Subcutaneous adipose tissue (tissue), 4 donors: ENCODE data around the gene CXXC5. TPM values are rescaled to one million over a fixed set of nuclear protein-coding genes. Genes with fewer than 3 reads are reported as not detected.

ENCODE experiments used
- CTCF ChIP-seq: fragments of 450-650 bp; IDR thresholded peaks from one replicate; pipeline ENCODE4 v1.5.1; 2016; ENCODE audit warnings: low read depth, mild to moderate bottlenecking, control low read depth, antibody characterized with exemption, moderate library complexity
- total RNA-seq, 4 donors: library from RNA; depleted of rRNA; stranded (reverse); fragments of >200 nt; gene quantifications; one replicate each; pipeline ENCODE4 v1.1.0, GENCODE V29; 2016

The CXXC5 gene
- total RNA-seq, 4 donors from 2014 or later = 19.1 to 68.4 (median 45.7) TPM

- no peak for TF ChIP-seq CTCF
Measured at GRCh38 chr5:139636207-139636792, 11.8 kb upstream of the CXXC5 start.

GRCh38 chr5:139636975-139637408 is 11.2 kb upstream of the CXXC5 start:
- TF ChIP-seq CTCF = no peak

- TF ChIP-seq CTCF = no peak
Measured at GRCh38 chr5:139637438-139638089, 10.6 kb upstream of the CXXC5 start.

- TF ChIP-seq CTCF = no peak
Measured at GRCh38 chr5:139638090-139638735, 9.9 kb upstream of the CXXC5 start.

GRCh38 chr5:139638736-139639618 is 9.2 kb upstream of the CXXC5 start:
- TF ChIP-seq CTCF = no peak

- no peak for TF ChIP-seq CTCF
Measured at GRCh38 chr5:139639619-139640380, 8.3 kb upstream of the CXXC5 start.
